Measurements from ENCODE around the gene PDE4B.

DNA sequence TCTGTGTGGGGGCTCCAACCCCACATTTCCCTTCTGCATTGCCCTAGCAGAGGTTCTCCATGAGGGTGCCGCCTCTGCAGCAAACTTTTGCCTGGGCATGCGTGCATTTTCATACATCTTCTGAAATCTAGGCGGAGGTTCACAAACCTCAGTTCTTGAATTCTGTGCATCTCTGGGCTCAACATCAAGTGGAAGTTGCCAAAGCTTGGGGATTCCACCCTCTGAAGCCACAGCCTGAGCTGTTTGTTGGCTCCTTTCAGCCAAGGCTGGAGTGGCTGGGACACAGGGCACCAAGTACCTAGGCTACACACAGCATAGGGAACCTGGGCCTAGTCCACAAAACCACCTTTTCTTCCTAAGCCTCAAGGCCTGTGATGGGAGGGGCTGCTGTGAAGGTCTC, 235.3 kb downstream of the PDE4B start:
- TF ChIP-seq, protein P1, sequence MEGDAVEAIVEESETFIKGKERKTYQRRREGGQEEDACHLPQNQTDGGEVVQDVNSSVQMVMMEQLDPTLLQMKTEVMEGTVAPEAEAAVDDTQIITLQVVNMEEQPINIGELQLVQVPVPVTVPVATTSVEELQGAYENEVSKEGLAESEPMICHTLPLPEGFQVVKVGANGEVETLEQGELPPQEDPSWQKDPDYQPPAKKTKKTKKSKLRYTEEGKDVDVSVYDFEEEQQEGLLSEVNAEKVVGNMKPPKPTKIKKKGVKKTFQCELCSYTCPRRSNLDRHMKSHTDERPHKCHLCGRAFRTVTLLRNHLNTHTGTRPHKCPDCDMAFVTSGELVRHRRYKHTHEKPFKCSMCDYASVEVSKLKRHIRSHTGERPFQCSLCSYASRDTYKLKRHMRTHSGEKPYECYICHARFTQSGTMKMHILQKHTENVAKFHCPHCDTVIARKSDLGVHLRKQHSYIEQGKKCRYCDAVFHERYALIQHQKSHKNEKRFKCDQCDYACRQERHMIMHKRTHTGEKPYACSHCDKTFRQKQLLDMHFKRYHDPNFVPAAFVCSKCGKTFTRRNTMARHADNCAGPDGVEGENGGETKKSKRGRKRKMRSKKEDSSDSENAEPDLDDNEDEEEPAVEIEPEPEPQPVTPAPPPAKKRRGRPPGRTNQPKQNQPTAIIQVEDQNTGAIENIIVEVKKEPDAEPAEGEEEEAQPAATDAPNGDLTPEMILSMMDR (IDR thresholded peaks at IDR 0.05): no peak
- TF ChIP-seq POLR2A (IDR thresholded peaks at IDR 0.05) (no peak), EP300 (IDR thresholded peaks at IDR 0.05) (no peak)
